ENCODE results near the gene CLDN3. TPM values are rescaled to one million over a fixed set of nuclear protein-coding genes. Genes with fewer than 3 reads are reported as not detected.

Gene CLDN3
- total and polyA plus RNA-seq, 2 of the 4 experiments (the other 2 are of a cell fraction), result 0.12 to 0.18 TPM

DNA sequence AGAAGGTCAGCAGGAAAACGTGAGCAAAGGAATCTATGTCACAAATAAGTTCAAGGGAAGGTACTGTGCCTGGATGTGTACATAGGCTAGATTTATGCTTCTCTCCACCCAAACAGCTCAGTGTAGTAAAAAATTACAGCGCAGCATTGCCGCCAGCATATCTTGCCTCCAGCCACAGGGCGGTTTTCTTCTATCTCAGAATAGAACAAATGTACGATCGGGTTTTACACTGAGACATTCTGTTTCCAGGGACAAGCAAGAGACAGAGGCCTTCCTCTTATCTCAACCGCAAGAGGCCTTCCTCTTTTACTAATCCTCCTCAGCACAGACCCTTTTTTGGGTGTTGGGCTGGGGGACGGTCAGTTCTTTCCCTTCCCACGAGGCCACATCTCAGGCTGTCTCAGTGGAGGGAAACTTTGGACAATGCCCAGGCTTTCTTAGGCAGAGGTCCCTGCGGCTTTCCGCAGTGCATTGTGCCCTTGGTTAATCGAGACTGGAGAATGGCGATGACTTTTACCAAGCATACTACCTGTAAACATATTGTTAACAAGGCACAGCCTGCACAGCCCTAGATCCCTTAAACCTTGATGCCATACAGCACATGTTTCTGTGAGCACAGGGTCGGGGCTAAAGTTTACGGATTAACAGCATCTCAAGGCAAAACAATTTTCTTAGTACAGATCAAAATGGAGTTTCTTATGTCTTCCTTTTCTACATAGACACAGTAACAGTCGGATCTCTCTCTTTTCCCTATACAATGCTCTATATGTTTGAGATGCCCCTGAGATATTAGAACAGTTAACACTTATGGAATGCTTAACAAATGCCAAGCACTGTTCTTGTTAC, 19.9 kb downstream of the CLDN3 start (continued):
- TF ChIP-seq, protein P1, sequence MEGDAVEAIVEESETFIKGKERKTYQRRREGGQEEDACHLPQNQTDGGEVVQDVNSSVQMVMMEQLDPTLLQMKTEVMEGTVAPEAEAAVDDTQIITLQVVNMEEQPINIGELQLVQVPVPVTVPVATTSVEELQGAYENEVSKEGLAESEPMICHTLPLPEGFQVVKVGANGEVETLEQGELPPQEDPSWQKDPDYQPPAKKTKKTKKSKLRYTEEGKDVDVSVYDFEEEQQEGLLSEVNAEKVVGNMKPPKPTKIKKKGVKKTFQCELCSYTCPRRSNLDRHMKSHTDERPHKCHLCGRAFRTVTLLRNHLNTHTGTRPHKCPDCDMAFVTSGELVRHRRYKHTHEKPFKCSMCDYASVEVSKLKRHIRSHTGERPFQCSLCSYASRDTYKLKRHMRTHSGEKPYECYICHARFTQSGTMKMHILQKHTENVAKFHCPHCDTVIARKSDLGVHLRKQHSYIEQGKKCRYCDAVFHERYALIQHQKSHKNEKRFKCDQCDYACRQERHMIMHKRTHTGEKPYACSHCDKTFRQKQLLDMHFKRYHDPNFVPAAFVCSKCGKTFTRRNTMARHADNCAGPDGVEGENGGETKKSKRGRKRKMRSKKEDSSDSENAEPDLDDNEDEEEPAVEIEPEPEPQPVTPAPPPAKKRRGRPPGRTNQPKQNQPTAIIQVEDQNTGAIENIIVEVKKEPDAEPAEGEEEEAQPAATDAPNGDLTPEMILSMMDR (conservative IDR thresholded peaks at IDR 0.05; ENCODE audit: low read depth, low read length), result no peak

DNA sequence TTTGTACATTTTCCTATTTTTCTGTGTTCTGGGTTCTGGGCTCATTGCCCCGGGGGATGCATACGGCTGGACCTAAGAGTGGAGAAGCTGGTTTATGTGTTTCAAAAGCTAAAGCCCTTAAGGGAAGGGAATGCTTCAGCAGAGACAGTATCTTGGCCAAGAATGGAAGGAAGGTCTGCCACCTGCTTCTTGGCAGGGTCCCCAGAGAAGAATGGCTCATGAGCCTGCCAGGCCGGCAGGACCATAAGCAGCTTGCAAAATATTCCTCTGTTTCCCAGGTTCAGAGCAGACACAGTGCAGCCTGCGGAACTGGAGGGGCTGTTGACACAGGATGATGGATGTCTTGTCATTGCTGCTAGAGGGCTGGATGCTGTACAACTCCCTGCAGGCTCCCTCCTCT, 23.7 kb downstream of the CLDN3 start:
- H3K27me3 ChIP-seq (ENCODE audit: control insufficient read depth, insufficient read depth, low read length), result no peaks in the 10 kb centered on the region
- POLR2A ChIA-PET (ENCODE audit: unreplicated experiment), result no interaction called here
- no peak overlapping the region for H3K4me2 ChIP-seq (ENCODE audit: low read depth, low read length)
- H2BK15ac ChIP-seq (ENCODE audit: low read depth, low read length), result no peak overlapping the region
- H3K79me1 ChIP-seq (ENCODE audit: low read depth in 1 of 2, low read length in 2 of 2), result no peaks in the 10 kb centered on the region
- ATAC-seq (ENCODE audit: low read depth), result no peak
- H4K5ac ChIP-seq (ENCODE audit: low read depth, low read length), result no peak overlapping the region
- H2BK20ac ChIP-seq (ENCODE audit: low read depth, low read length), result no peak overlapping the region
- no peak overlapping the region for H2BK5ac ChIP-seq (ENCODE audit: low read depth, low read length, poor library complexity, severe bottlenecking)
- H3K56ac ChIP-seq (ENCODE audit: extremely low read depth, insufficient read depth, low read length), result no peak overlapping the region
- no peaks in the 10 kb centered on the region for H3K9me1 ChIP-seq (ENCODE audit: insufficient read depth, low read length)
- no peak overlapping the region for H3K4me3 ChIP-seq (ENCODE audit: insufficient read depth, low read depth, low read length)
- no peak overlapping the region for H3K18ac ChIP-seq (ENCODE audit: low read depth, low read length)
- no peak overlapping the region for H3K9ac ChIP-seq (ENCODE audit: low read depth, low read length)
- no peak overlapping the region for H2BK120ac ChIP-seq (ENCODE audit: low read depth, low read length)
- H3K23ac ChIP-seq (ENCODE audit: low read depth, low read length), result no peak overlapping the region
- TF ChIP-seq RFX5 (IDR thresholded peaks at IDR 0.05; ENCODE audit: low read depth, low read length) (no peak), POLR2A (IDR thresholded peaks at IDR 0.05; ENCODE audit: low read depth, low read length) (no peak), BHLHE40 (IDR thresholded peaks at IDR 0.05; ENCODE audit: low read depth, low read length) (no peak), CEBPB (IDR thresholded peaks at IDR 0.05; ENCODE audit: low read depth, low read length) (no peak)
- TF ChIP-seq, protein P1 (conservative IDR thresholded peaks at IDR 0.05; ENCODE audit: low read depth, low read length), result no peak
- TF ChIP-seq, protein P2, sequence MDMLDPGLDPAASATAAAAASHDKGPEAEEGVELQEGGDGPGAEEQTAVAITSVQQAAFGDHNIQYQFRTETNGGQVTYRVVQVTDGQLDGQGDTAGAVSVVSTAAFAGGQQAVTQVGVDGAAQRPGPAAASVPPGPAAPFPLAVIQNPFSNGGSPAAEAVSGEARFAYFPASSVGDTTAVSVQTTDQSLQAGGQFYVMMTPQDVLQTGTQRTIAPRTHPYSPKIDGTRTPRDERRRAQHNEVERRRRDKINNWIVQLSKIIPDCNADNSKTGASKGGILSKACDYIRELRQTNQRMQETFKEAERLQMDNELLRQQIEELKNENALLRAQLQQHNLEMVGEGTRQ (IDR thresholded peaks at IDR 0.05; ENCODE audit: low read depth, low read length), result no peak
- TF ChIP-seq, protein P3, sequence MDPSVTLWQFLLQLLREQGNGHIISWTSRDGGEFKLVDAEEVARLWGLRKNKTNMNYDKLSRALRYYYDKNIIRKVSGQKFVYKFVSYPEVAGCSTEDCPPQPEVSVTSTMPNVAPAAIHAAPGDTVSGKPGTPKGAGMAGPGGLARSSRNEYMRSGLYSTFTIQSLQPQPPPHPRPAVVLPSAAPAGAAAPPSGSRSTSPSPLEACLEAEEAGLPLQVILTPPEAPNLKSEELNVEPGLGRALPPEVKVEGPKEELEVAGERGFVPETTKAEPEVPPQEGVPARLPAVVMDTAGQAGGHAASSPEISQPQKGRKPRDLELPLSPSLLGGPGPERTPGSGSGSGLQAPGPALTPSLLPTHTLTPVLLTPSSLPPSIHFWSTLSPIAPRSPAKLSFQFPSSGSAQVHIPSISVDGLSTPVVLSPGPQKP (IDR thresholded peaks at IDR 0.05; ENCODE audit: borderline replicate concordance, low read depth, low read length), result no peak
- H3K27ac ChIP-seq (ENCODE audit: insufficient read depth, low read length), result no peak overlapping the region
- H3K9me3 ChIP-seq (ENCODE audit: control insufficient read depth, insufficient read depth, low read length), result no peaks in the 10 kb centered on the region
- no peak for DNase-seq
- H3K14ac ChIP-seq (replicated peaks; ENCODE audit: low read depth, low read length), result no peak overlapping the region
- WGBS, 2 experiments (ENCODE audit: extremely low coverage in 2 of 2, insufficient read length in 1 of 2), result 80% methylated on average over 2 of the region's 4 CpGs; no CpG with 5 or more reads in 1 of the 2 experiments
- no peaks in the 10 kb centered on the region for H4K20me1 ChIP-seq (ENCODE audit: insufficient read depth, low read length)
- H4K91ac ChIP-seq (ENCODE audit: insufficient read depth, low read depth, low read length), result no peak overlapping the region
- dilution Hi-C loops (cut with HindIII; ENCODE audit: low sequenced_read_pairs, unreplicated experiment), result no loop called here
- no peak overlapping the region for H2AFZ ChIP-seq (replicated peaks; ENCODE audit: low read length, poor library complexity)
- H2AK5ac ChIP-seq (ENCODE audit: low read depth, low read length), result no peak overlapping the region
- H3K4ac ChIP-seq (ENCODE audit: low read depth, low read length), result no peak overlapping the region
- no peak overlapping the region for H2AK9ac ChIP-seq (replicated peaks; ENCODE audit: low read depth, low read length, poor library complexity)
- no peaks in the 10 kb centered on the region for H3K36me3 ChIP-seq (ENCODE audit: control insufficient read depth, insufficient read depth, low read length)
- H3K4me1 ChIP-seq (ENCODE audit: control insufficient read depth, insufficient read depth, low read length), result no peaks in the 10 kb centered on the region; the same call in 1 of the 2 replicates
- CTCF ChIA-PET, result no interaction called here
- H4K8ac ChIP-seq (ENCODE audit: low read depth in 2 of 2, low read length in 2 of 2), result no peak overlapping the region
- intact Hi-C loops (cut with micrococcal nuclease), result loop anchor here (10.0 kb wide), 1 partner anchor 48 kb away; no protein-coding TSS in a partner anchor
- no TSS peak for BruUV-seq (replicated peaks)
- in situ Hi-C loops (cut with MboI; ENCODE audit: low sequenced_read_pairs), result no loop called here
